Progenitor cell of endocrine pancreas (in vitro differentiated cells): Measurements from ENCODE around the gene MCTP1. TPM values are rescaled to one million over a fixed set of nuclear protein-coding genes. Genes with fewer than 3 reads are reported as not detected.

Experiments
- DNase-seq: peaks from one replicate; pipeline ENCODE4 v3.0.0; 2021; ENCODE audit warnings: low spot score; ENCODE audit not compliant: unreplicated experiment
- H3K27ac Mint-ChIP-seq: 2 replicates; pipeline ENCODE4 v1.8.0; 2021; ENCODE audit warnings: mild to moderate bottlenecking, moderate library complexity, mixed read lengths
- H3K27me3 Mint-ChIP-seq: 2 replicates; pipeline ENCODE4 v1.8.0; 2021; ENCODE audit warnings: mixed read lengths
- H3K36me3 Mint-ChIP-seq: 2 replicates; pipeline ENCODE4 v1.8.0; 2022; ENCODE audit warnings: mixed read lengths; ENCODE audit not compliant: insufficient read depth
- H3K4me1 Mint-ChIP-seq: 2 replicates; pipeline ENCODE4 v1.8.0; 2021; ENCODE audit warnings: low read depth, mixed read lengths
- H3K4me3 Mint-ChIP-seq: 2 replicates; pipeline ENCODE4 v1.8.0; 2021; ENCODE audit warnings: low read depth, mild to moderate bottlenecking, moderate library complexity, mixed read lengths
- H3K9me3 Mint-ChIP-seq: 2 replicates; pipeline ENCODE4 v1.8.0; 2021; ENCODE audit warnings: low read depth, mixed read lengths
- total RNA-seq: library from RNA; stranded (reverse); gene quantifications from 2 replicates; pipeline ENCODE4 v1.2.1, GENCODE V29; 2021
- TF ChIP-seq, protein P1 (sequence below): fragments of 200-600 bp; sonication (generic); IDR thresholded peaks from one replicate; pipeline ENCODE4 v1.5.0; 2021; ENCODE audit warnings: antibody characterized with exemption, mild to moderate bottlenecking; ENCODE audit not compliant: unreplicated experiment

Gene MCTP1
- total RNA-seq, 1 donor from 2014 or later, result 1.7 TPM

DNA sequence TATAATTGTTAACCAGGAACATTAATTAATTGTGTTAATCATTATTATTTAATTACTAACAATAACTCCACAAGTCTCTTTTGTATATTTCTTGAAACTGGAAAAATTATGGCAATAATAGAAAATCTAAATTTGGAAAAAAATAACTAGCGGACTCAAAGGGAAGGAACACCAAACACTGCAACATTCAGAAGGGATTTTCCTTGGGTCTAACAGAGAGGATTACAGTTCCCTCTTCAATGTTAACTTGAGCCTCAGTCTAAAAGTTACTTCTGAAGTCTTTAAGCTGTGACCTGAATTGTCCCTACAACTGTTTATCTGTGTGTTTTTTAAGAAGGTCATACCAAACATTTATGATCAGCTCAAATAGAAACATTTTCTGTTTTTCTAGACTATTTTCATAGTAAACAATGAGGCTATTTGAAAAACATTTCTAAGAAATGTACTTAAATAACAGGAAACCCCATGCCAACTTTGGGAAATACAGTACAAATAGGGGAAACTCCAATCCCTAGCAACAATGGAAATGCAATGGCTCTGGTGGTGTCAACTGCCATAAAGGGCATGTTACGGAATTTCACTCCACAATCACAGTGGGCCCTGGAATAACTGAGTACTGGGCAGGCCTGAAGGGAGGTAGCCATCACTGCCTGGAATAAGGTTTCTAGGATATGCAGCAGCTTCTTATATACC is 61.2 kb downstream of the MCTP1 start:
- no peak for DNase-seq
- H3K27ac Mint-ChIP-seq, result no peak overlapping the region
- H3K9me3 Mint-ChIP-seq, result no peaks in the 10 kb centered on the region
- H3K4me3 Mint-ChIP-seq, result no peak overlapping the region
- H3K4me1 Mint-ChIP-seq, result no peaks in the 10 kb centered on the region
- no peaks in the 10 kb centered on the region for H3K36me3 Mint-ChIP-seq
- H3K27me3 Mint-ChIP-seq, result no peaks in the 10 kb centered on the region
- TF ChIP-seq, protein P1, sequence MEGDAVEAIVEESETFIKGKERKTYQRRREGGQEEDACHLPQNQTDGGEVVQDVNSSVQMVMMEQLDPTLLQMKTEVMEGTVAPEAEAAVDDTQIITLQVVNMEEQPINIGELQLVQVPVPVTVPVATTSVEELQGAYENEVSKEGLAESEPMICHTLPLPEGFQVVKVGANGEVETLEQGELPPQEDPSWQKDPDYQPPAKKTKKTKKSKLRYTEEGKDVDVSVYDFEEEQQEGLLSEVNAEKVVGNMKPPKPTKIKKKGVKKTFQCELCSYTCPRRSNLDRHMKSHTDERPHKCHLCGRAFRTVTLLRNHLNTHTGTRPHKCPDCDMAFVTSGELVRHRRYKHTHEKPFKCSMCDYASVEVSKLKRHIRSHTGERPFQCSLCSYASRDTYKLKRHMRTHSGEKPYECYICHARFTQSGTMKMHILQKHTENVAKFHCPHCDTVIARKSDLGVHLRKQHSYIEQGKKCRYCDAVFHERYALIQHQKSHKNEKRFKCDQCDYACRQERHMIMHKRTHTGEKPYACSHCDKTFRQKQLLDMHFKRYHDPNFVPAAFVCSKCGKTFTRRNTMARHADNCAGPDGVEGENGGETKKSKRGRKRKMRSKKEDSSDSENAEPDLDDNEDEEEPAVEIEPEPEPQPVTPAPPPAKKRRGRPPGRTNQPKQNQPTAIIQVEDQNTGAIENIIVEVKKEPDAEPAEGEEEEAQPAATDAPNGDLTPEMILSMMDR, result no peak

DNA sequence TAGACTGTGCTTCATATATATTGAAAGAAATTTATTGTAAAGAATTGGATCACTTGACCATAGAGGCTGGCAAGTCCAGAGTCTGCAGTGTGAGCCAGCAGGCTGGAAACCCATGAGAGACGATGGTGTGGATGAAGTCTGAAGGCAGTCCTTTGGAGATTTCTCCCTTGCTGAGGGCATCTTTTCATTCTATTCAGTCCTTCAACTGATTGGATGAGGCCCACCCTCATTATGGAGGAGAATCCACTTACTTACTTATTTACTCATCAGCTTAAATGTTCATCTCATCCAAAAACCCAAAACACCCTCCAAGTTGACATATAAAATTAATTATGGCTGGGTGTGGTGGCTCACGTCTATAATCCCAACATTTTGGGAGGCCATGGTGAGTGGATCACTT is 62.1 kb downstream of the MCTP1 start:
- H3K36me3 Mint-ChIP-seq, result no peaks in the 10 kb centered on the region
- H3K27me3 Mint-ChIP-seq, result no peaks in the 10 kb centered on the region
- no peaks in the 10 kb centered on the region for H3K9me3 Mint-ChIP-seq
- TF ChIP-seq, protein P1, result no peak
- no peak overlapping the region for H3K27ac Mint-ChIP-seq
- H3K4me3 Mint-ChIP-seq, result no peak overlapping the region
- H3K4me1 Mint-ChIP-seq, result no peaks in the 10 kb centered on the region
- DNase-seq, result no peak

DNA sequence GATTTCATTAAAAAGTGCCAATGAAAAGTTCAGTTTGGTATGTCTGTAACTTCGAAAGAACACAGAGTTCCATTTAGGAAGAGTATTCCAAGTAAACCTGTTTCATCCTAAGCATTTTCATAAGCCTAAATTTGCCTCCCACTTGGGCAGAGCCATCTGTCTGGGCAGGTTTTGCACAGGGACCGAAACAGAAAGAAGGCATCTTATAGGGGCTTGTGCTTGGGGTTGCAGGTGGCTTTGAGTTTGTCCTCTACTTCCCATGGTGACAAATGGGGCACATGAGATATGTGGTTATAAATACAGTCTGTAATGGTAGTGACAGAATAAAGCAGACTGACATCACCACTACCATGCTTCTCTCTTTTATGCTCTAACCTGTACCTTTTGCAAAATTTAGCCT is 63.7 kb downstream of the MCTP1 start:
- H3K4me1 Mint-ChIP-seq, result no peaks in the 10 kb centered on the region
- DNase-seq, result no peak
- H3K27me3 Mint-ChIP-seq, result no peaks in the 10 kb centered on the region
- H3K36me3 Mint-ChIP-seq, result no peaks in the 10 kb centered on the region
- no peak overlapping the region for H3K4me3 Mint-ChIP-seq
- no peak overlapping the region for H3K27ac Mint-ChIP-seq
- no peaks in the 10 kb centered on the region for H3K9me3 Mint-ChIP-seq
- TF ChIP-seq, protein P1, result no peak

DNA sequence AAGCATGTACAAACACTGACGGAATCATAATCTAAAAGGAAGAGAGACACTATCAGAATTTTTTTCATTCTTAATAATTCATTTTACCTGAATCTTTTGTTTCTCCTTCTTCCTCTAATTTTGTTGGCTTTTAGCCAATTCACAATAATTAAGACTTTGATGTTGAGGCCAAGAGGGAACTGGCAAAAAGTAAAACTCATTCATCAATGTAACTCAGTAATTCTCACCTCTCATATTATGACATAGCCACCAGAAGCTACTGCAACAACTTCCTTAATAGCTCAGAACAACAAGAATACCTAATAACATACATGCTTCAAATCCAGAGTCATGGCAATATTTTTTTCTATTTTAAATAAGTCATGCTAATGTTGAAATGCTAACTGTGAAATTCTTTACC is 64.5 kb downstream of the MCTP1 start:
- Mint-ChIP-seq H3K36me3 (no peaks in the 10 kb centered on the region), H3K4me3 (no peak overlapping the region), H3K9me3 (no peaks in the 10 kb centered on the region), H3K27me3 (no peaks in the 10 kb centered on the region), H3K4me1 (no peaks in the 10 kb centered on the region), H3K27ac (no peak overlapping the region)
- no peak for DNase-seq
- TF ChIP-seq, protein P1, result no peak

DNA sequence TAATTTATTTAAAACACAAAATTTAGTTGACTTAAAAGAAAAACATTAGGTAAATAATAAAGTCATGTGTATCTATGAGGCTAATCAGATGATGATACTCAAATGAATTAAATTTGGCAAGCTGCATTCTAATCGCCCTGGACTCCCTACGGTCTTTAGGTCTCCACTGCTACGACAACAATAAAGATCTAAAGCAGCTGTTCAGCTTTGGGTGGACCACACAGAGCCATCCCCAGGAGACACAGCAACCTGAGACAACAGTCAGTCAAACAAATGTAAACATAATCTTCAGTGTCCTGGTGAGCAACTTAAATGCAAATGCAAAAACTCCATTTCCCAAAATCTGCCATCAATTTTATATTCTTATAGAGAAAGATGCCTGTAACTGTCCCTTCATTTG is 65.5 kb downstream of the MCTP1 start:
- Mint-ChIP-seq H3K27me3 (no peaks in the 10 kb centered on the region), H3K4me1 (no peaks in the 10 kb centered on the region), H3K27ac (no peak overlapping the region), H3K4me3 (no peak overlapping the region), H3K36me3 (no peaks in the 10 kb centered on the region), H3K9me3 (no peaks in the 10 kb centered on the region)
- TF ChIP-seq, protein P1, result no peak
- DNase-seq, result no peak
